CD14-positive monocyte (primary cell): ENCODE data around the gene ELAVL1. TPM values are rescaled to one million over a fixed set of nuclear protein-coding genes. Genes with fewer than 3 reads are reported as not detected.

Experiments used
- DNase-seq, 3 donors: peaks; one replicate each; pipeline ENCODE4 v3.0.0-alpha.2; 2011 to 2022
- H2AFZ ChIP-seq: 2 replicates; pipeline ENCODE4 v1.6.0; 2012; ENCODE audit warnings: mild to moderate bottlenecking, low read depth, low read length, inconsistent platforms; ENCODE audit not compliant: insufficient read depth, poor library complexity, severe bottlenecking
- H3K27ac ChIP-seq, 2 donors: 1 replicate in 1 of 2; 2 replicates in 1 of 2; pipeline ENCODE4 v1.5.1; 2012 to 2013; ENCODE audit warnings: low read length in 2 of 2, control low read depth in 1 of 2, inconsistent platforms in 1 of 2, low read depth in 1 of 2, mild to moderate bottlenecking in 1 of 2
- H3K27me3 ChIP-seq, 2 donors: one replicate each; pipeline versions ENCODE4 v1.6.0 to v1.6.1; 2011 to 2013; ENCODE audit warnings: low read length in 2 of 2; ENCODE audit not compliant: control insufficient read depth in 2 of 2, insufficient read depth in 2 of 2
- H3K36me3 ChIP-seq, 2 donors: replicated peaks in 1 of 2; 1 replicate in 1 of 2; 2 replicates in 1 of 2; pipeline versions ENCODE4 v1.5.1 to v1.6.1; 2012 to 2013; ENCODE audit warnings: low read length in 2 of 2, control low read depth in 1 of 2, inconsistent platforms in 1 of 2, mild to moderate bottlenecking in 1 of 2; ENCODE audit not compliant: insufficient read depth in 2 of 2, control insufficient read depth in 1 of 2
- H3K4me1 ChIP-seq, 2 donors: 1 replicate in 1 of 2; 2 replicates in 1 of 2; pipeline versions ENCODE4 v1.5.1 to v1.6.1; 2012 to 2013; ENCODE audit warnings: low read length in 2 of 2, control low read depth in 1 of 2, inconsistent platforms in 1 of 2, mild to moderate bottlenecking in 1 of 2, moderate library complexity in 1 of 2; ENCODE audit not compliant: insufficient read depth in 2 of 2, control insufficient read depth in 1 of 2
- H3K4me2 ChIP-seq: replicated peaks from 2 replicates; pipeline ENCODE3; 2012; ENCODE audit warnings: low read length, moderate library complexity, mild to moderate bottlenecking; ENCODE audit not compliant: poor library complexity, severe bottlenecking; ENCODE audit errors: extremely low read depth
- H3K4me3 ChIP-seq, 3 experiments: fragments of 200-600 bp in 1 of 3; sonication (generic) in 1 of 3; replicated peaks in 1 of 3; 1 replicate in 2 of 3; 2 replicates in 1 of 3; pipeline ENCODE4 v1.5.1; 2011 to 2013; ENCODE audit warnings: low read length in 3 of 3, mild to moderate bottlenecking in 3 of 3, control low read depth in 2 of 3, low read depth in 2 of 3, inconsistent platforms in 1 of 3, moderate library complexity in 1 of 3
- H3K79me2 ChIP-seq: 2 replicates; pipeline ENCODE4 v1.6.0; 2012; ENCODE audit warnings: mild to moderate bottlenecking, control low read depth, inconsistent platforms, low read length, moderate library complexity; ENCODE audit not compliant: insufficient read depth
- H3K9ac ChIP-seq: 2 replicates; pipeline ENCODE4 v1.6.0; 2017; ENCODE audit warnings: low read length, mild to moderate bottlenecking; ENCODE audit not compliant: insufficient read depth, poor library complexity, severe bottlenecking
- H3K9me3 ChIP-seq, 2 donors: replicated peaks in 1 of 2; 1 replicate in 1 of 2; 2 replicates in 1 of 2; pipeline versions ENCODE4 v1.5.1 to v1.6.1; 2012 to 2013; ENCODE audit warnings: low read length in 2 of 2, control low read depth in 1 of 2; ENCODE audit not compliant: control insufficient read depth in 1 of 2, insufficient read depth in 1 of 2
- H4K20me1 ChIP-seq: 2 replicates; pipeline ENCODE4 v1.6.0; 2012; ENCODE audit warnings: mild to moderate bottlenecking, low read length, control low read depth, moderate library complexity; ENCODE audit not compliant: insufficient read depth
- H3K27ac Mint-ChIP-seq, 7 donors: one replicate each; pipeline ENCODE4 v1.8.0; 2020; ENCODE audit warnings: mild to moderate bottlenecking in 7 of 7, mixed read lengths in 7 of 7, moderate library complexity in 6 of 7, inconsistent platforms in 2 of 7
- H3K27me3 Mint-ChIP-seq, 3 donors: one replicate each; pipeline ENCODE4 v1.8.0; 2021 to 2022; ENCODE audit warnings: low read depth in 3 of 3, mild to moderate bottlenecking in 3 of 3, mixed read lengths in 3 of 3, moderate library complexity in 3 of 3, inconsistent platforms in 1 of 3
- H3K36me3 Mint-ChIP-seq, 2 donors: one replicate each; pipeline ENCODE4 v1.8.0; 2020; ENCODE audit warnings: mixed read lengths in 2 of 2, inconsistent platforms in 1 of 2, mild to moderate bottlenecking in 1 of 2
- H3K4me1 Mint-ChIP-seq: one replicate; pipeline ENCODE4 v1.8.0; 2020; ENCODE audit warnings: mild to moderate bottlenecking, mixed read lengths
- H3K4me3 Mint-ChIP-seq, 2 donors: one replicate each; pipeline ENCODE4 v1.8.0; 2020; ENCODE audit warnings: mild to moderate bottlenecking in 2 of 2, mixed read lengths in 2 of 2, moderate library complexity in 1 of 2
- H3K9me3 Mint-ChIP-seq, 7 donors: one replicate each; pipeline ENCODE4 v1.8.0; 2020 to 2022; ENCODE audit warnings: mixed read lengths in 7 of 7, mild to moderate bottlenecking in 6 of 7, moderate library complexity in 6 of 7, inconsistent platforms in 2 of 7
- WGBS: methylation state at CpG from one replicate; pipeline ENCODE4 v1.1.5; 2013; ENCODE audit warnings: missing lambda C conversion rate; ENCODE audit not compliant: insufficient coverage; 5-methylcytosine and 5-hydroxymethylcytosine counted together
- intact Hi-C, 2 donors: fragments of 100-400 bp; cut with micrococcal nuclease; formaldehyde crosslinking; loops; one replicate each; pipeline versions ENCODE4 v1.15.0 to v1.15.1; 2023
- polyA plus RNA-seq, 3 donors: library from polyadenylated mRNA; depleted of rRNA in 1 of 3; unstranded in 2 of 3; stranded (reverse) in 1 of 3; fragments of 300-500 nt in 2 of 3; fragments of >200 nt in 1 of 3; fragmentation: Illumina TruSeq in 2 of 3; gene quantifications; 1 replicate in 2 of 3; 2 replicates in 1 of 3; pipeline ENCODE4 v1.2.3, GENCODE V29; 2012 to 2021
- TF ChIP-seq, protein P1 (sequence below): fragments of 200-600 bp; IDR thresholded peaks from one replicate; pipeline ENCODE4 v1.8.0; 2022; ENCODE audit warnings: antibody characterized with exemption, mild to moderate bottlenecking

The ELAVL1 gene
- polyA plus RNA-seq, 3 donors: 25.1 to 31.1 (median 30.7) TPM

DNA sequence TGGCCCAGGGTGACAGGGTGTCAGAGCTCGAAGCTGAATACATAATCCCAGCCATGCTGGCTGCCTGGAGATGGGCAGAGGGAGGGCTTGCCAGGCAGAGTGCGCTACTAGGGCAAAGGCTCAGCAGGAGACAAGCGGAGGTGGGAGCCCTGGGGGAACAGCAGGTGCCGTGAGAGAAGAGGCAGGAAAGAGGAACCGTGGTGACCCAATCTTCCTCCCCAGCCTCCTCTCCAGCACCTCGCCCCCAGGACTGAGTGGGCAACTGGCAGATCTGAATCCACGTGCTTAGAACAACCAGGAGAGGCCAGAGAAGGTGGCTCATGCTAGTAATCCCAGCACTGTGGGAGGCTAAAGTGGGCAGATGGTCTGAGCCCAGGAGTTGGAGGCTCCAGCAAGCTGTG, 36.1 kb upstream of the ELAVL1 start:
- no peaks in the 10 kb centered on the region for H3K27me3 ChIP-seq
- H3K36me3 Mint-ChIP-seq: no peaks in the 10 kb centered on the region
- H3K9me3 ChIP-seq: no peaks in the 10 kb centered on the region
- no peak for DNase-seq
- no peak overlapping the region for H3K27ac ChIP-seq
- peak overlapping the region in 1 of 2 donors; percentile 21 for H3K4me3 Mint-ChIP-seq
- H3K4me1 Mint-ChIP-seq: peaks cover 4% of the 10 kb centered on the region
- no peaks in the 10 kb centered on the region for H3K36me3 ChIP-seq
- peaks cover 0 to 1% (median 0%) of the 10 kb centered on the region in 7 donors for H3K9me3 Mint-ChIP-seq
- peaks cover 6 to 10% (median 9%) of the 10 kb centered on the region in 3 donors for H3K27me3 Mint-ChIP-seq
- 35% methylated on average over 4 of the region's 7 CpGs for WGBS
- H3K79me2 ChIP-seq: no peaks in the 10 kb centered on the region
- intact Hi-C loops: no loop called here
- H3K9ac ChIP-seq: no peak overlapping the region
- H2AFZ ChIP-seq: no peak overlapping the region
- no peaks in the 10 kb centered on the region for H4K20me1 ChIP-seq
- H3K4me2 ChIP-seq: no peak overlapping the region
- no peaks in the 10 kb centered on the region for H3K4me1 ChIP-seq
- no peak overlapping the region for H3K4me3 ChIP-seq
- TF ChIP-seq, protein P1, sequence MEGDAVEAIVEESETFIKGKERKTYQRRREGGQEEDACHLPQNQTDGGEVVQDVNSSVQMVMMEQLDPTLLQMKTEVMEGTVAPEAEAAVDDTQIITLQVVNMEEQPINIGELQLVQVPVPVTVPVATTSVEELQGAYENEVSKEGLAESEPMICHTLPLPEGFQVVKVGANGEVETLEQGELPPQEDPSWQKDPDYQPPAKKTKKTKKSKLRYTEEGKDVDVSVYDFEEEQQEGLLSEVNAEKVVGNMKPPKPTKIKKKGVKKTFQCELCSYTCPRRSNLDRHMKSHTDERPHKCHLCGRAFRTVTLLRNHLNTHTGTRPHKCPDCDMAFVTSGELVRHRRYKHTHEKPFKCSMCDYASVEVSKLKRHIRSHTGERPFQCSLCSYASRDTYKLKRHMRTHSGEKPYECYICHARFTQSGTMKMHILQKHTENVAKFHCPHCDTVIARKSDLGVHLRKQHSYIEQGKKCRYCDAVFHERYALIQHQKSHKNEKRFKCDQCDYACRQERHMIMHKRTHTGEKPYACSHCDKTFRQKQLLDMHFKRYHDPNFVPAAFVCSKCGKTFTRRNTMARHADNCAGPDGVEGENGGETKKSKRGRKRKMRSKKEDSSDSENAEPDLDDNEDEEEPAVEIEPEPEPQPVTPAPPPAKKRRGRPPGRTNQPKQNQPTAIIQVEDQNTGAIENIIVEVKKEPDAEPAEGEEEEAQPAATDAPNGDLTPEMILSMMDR: no peak
- H3K27ac Mint-ChIP-seq: no peak overlapping the region

DNA sequence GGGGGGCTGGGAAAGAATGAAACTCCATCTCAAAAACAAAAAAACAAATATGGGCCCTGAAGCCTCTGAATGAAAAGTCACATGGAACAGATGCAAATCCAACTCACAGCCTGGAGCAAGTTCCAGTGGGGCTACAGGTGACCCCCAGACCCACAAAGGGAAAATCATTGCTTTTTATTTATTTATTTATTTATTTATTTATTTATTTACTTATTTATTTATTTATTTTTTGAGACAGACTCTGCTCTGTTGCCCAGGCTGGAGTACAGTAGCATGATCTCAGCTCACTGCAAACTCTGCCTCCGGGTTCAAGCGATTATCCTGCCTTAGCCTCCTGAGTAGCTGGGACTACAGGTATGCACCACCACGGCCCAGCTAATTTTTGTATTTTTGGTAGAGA, 33.8 kb upstream of the ELAVL1 start:
- no peak for DNase-seq
- Histone ChIP-seq H3K4me1 (no peaks in the 10 kb centered on the region), H3K36me3 (no peaks in the 10 kb centered on the region), H3K27me3 (no peaks in the 10 kb centered on the region), H4K20me1 (no peaks in the 10 kb centered on the region), H3K9ac (no peak overlapping the region), H2AFZ (no peak overlapping the region), H3K9me3 (no peaks in the 10 kb centered on the region), H3K27ac (no peak overlapping the region), H3K79me2 (no peaks in the 10 kb centered on the region), H3K4me3 (no peak overlapping the region), H3K4me2 (no peak overlapping the region)
- peak overlapping the region in 1 of 7 donors; percentile 60 for H3K27ac Mint-ChIP-seq
- H3K4me3 Mint-ChIP-seq: no peak overlapping the region
- H3K4me1 Mint-ChIP-seq: peaks cover 4% of the 10 kb centered on the region
- peaks cover 7 to 15% (median 8%) of the 10 kb centered on the region in 3 donors for H3K27me3 Mint-ChIP-seq
- peaks cover 0 to 1% (median 0%) of the 10 kb centered on the region in 7 donors for H3K9me3 Mint-ChIP-seq
- intact Hi-C loops: no loop called here
- TF ChIP-seq, protein P1: no peak
- WGBS: 89% methylated on average over 3 of the region's 3 CpGs
- H3K36me3 Mint-ChIP-seq: no peaks in the 10 kb centered on the region
